NB4 (cell line): ENCODE results near the gene NTRK2.

Source experiments
- CTCF ChIP-seq: IDR thresholded peaks from one replicate; pipeline ENCODE4 v1.5.1; 2012; ENCODE audit warnings: low read depth, low read length
- MAX ChIP-seq: IDR thresholded peaks from 2 replicates; pipeline ENCODE4 v1.6.1; 2011; ENCODE audit warnings: low read depth, low read length
- POLR2A ChIP-seq: IDR thresholded peaks from 2 replicates; pipeline ENCODE4 v1.6.1; 2011; ENCODE audit warnings: mild to moderate bottlenecking; ENCODE audit not compliant: insufficient read length; ENCODE audit errors: extremely low read depth

- TF ChIP-seq CTCF (no peak), POLR2A (no peak), MAX (no peak)
Measured at GRCh38 chr9:84793251-84793650, 123.7 kb downstream of the NTRK2 start.
